Karpas-422 (cell line): ENCODE data around the gene PEX11G. TPM values are rescaled to one million over a fixed set of nuclear protein-coding genes. Genes with fewer than 3 reads are reported as not detected.

ENCODE experiments used
- DNase-seq: peaks from one replicate; pipeline ENCODE4 v3.0.0-alpha.2; 2015
- H2AFZ ChIP-seq: fragments of 200-600 bp; sonication (generic); 2 replicates; pipeline ENCODE4 v1.6.1; 2014; ENCODE audit warnings: antibody characterized with exemption, low read length, mixed read lengths
- H3K27ac ChIP-seq: fragments of 200-600 bp; sonication (generic); 2 replicates; pipeline ENCODE4 v1.5.1; 2014; ENCODE audit warnings: mild to moderate bottlenecking, low read length, moderate library complexity
- H3K27me3 ChIP-seq: fragments of 200-600 bp; sonication (generic); 2 replicates; pipeline ENCODE4 v1.6.1; 2014; ENCODE audit warnings: low read length, mixed read lengths
- H3K36me3 ChIP-seq: fragments of 200-600 bp; sonication (generic); 2 replicates; pipeline ENCODE4 v1.6.1; 2014; ENCODE audit warnings: low read length, mixed read lengths; ENCODE audit not compliant: insufficient read depth
- H3K4me1 ChIP-seq: fragments of 200-600 bp; sonication (generic); 2 replicates; pipeline ENCODE4 v1.6.1; 2014; ENCODE audit warnings: mild to moderate bottlenecking, low read length, mixed read lengths
- H3K4me2 ChIP-seq: fragments of 200-600 bp; sonication (generic); 2 replicates; pipeline ENCODE4 v1.6.1; 2014; ENCODE audit warnings: low read length, low read depth, mild to moderate bottlenecking; ENCODE audit not compliant: poor library complexity, severe bottlenecking
- H3K4me3 ChIP-seq: fragments of 200-600 bp; sonication (generic); 2 replicates; pipeline ENCODE4 v1.5.1; 2014; ENCODE audit warnings: mild to moderate bottlenecking, antibody characterized with exemption, low read length, mixed read lengths
- H3K79me2 ChIP-seq: fragments of 200-600 bp; sonication (generic); 2 replicates; pipeline ENCODE4 v1.6.1; 2014; ENCODE audit warnings: mild to moderate bottlenecking, low read length, mixed read lengths
- H3K9ac ChIP-seq: fragments of 200-600 bp; sonication (generic); 2 replicates; pipeline ENCODE4 v1.6.0; 2014; ENCODE audit warnings: low read length
- H3K9me2 ChIP-seq: fragments of 200-600 bp; sonication (generic), shearing (Covaris generic); replicated peaks from 2 replicates; pipeline ENCODE4 v1.6.0; 2014; ENCODE audit warnings: mild to moderate bottlenecking, low read length, moderate library complexity; ENCODE audit not compliant: insufficient read depth
- H3K9me3 ChIP-seq: fragments of 300-700, 200-600 bp; sonication (generic); 2 replicates; pipeline ENCODE4 v1.6.1; 2014; ENCODE audit warnings: low read length, mixed read lengths
- H4K20me1 ChIP-seq: fragments of 200-600 bp; sonication (generic); 2 replicates; pipeline ENCODE4 v1.6.1; 2014; ENCODE audit warnings: mild to moderate bottlenecking, antibody characterized with exemption, low read length, low read depth; ENCODE audit not compliant: insufficient read depth
- total RNA-seq: library from RNA; depleted of rRNA; stranded (reverse); fragments of >200 nt; shearing (Covaris generic); gene quantifications from 2 replicates; pipeline ENCODE4 v1.2.3, GENCODE V29; 2014; ENCODE audit warnings: low replicate concordance

PEX11G gene
- total RNA-seq, 1 experiment from 2014 or later = 1.0 TPM

DNA sequence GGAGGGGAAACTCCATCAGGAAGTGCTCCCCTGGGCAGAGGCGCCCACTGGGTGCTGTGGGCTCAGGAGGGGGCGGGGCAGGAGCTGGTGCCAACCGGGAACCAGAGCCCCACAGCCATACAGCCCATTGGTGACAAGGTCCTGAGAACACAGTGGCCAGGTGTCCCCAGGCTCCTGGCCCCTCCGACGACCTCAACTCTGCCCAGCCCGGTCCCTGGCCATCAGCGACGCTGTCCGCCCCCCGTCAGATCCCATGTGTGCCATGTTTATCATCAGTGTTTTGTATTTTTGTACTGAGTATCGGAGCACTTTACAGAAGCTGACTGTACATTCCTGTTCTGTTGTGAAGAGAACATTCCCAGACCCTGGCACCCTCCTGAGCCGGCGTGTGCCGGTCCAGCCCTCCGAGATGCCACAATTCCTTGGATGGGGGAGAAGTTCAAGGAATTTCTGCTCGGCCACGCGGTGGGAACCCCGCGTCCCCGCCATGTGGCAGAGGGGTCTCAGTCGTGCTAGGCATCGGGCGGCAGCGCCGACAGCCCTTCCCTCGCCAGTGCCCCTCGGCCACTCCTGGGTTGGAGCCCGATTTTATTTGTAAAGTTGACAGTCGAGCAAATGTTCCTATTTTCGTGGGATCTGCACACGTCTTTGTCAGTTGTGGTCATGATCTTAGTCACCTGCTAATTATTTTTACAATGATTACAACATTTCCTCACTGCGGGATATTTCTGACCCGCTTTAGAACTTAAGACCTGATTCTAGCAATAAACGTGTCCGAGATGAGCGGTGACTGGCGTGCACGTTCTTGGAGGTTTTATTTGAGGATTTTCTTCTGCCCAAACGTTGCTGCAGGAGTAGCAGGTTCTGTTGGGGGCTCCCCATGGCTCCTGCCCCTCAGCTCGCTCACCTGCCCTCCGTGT, 16.9 kb downstream of the PEX11G start:
- H3K4me2 ChIP-seq = no peak overlapping the region
- no peak overlapping the region for H3K27ac ChIP-seq
- no peak for DNase-seq
- H3K36me3 ChIP-seq = no peaks in the 10 kb centered on the region
- H3K9me3 ChIP-seq = no peaks in the 10 kb centered on the region
- H3K79me2 ChIP-seq = no peaks in the 10 kb centered on the region
- no peak overlapping the region for H2AFZ ChIP-seq
- H4K20me1 ChIP-seq = no peaks in the 10 kb centered on the region
- H3K4me1 ChIP-seq = peaks cover 3% of the 10 kb centered on the region; the same call in 1 of the 2 replicates
- no peak overlapping the region for H3K4me3 ChIP-seq
- H3K9ac ChIP-seq = no peak overlapping the region
- H3K27me3 ChIP-seq = no peaks in the 10 kb centered on the region
- H3K9me2 ChIP-seq = no peaks in the 10 kb centered on the region

DNA sequence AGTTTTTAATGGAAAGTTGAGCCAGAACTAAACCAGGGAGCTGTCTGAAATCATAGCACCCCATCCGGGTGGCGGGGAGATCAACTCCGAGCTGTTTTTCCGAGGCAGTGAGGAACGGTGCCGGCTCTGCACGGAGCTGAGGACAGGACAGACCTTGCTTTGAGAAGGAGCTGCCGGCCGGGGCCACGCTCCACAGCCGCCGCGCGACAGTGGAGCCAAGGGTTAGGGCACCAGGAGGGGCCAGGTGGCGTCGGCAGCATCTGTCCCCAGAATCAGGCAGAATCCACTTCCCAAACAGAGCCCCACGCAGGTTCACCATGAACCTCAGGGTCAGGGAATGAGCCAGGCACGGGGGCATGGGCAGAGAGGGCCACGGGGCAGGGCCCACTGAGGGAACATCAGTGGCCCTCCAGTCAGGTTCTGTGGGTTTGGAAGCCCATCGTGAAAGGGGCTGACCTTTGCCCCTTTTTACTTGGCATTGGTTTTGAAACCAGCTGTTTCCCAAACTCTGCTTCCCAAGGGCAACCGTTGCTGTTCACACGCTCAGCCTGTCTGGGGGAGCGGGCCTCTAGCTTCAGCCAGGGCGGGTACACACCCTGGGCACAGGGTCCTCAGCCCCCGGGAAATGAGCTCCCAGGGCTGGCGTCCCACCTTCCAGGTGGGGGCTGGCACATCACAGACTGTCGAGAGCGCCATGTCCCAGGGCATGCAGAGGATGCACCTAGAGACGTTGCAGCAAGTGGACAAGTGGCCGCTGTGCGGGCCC, 18.1 kb downstream of the PEX11G start:
- no peaks in the 10 kb centered on the region for H3K27me3 ChIP-seq
- H3K9me3 ChIP-seq = no peaks in the 10 kb centered on the region
- H3K79me2 ChIP-seq = no peaks in the 10 kb centered on the region
- no peak overlapping the region for H3K4me3 ChIP-seq
- H3K9ac ChIP-seq = no peak overlapping the region
- no peak overlapping the region for H3K27ac ChIP-seq
- H2AFZ ChIP-seq = no peak overlapping the region
- DNase-seq = no peak
- no peak overlapping the region for H3K4me2 ChIP-seq
- H3K9me2 ChIP-seq = no peaks in the 10 kb centered on the region
- H3K4me1 ChIP-seq = peaks cover 3% of the 10 kb centered on the region; the same call in 1 of the 2 replicates
- no peaks in the 10 kb centered on the region for H3K36me3 ChIP-seq
- H4K20me1 ChIP-seq = no peaks in the 10 kb centered on the region

DNA sequence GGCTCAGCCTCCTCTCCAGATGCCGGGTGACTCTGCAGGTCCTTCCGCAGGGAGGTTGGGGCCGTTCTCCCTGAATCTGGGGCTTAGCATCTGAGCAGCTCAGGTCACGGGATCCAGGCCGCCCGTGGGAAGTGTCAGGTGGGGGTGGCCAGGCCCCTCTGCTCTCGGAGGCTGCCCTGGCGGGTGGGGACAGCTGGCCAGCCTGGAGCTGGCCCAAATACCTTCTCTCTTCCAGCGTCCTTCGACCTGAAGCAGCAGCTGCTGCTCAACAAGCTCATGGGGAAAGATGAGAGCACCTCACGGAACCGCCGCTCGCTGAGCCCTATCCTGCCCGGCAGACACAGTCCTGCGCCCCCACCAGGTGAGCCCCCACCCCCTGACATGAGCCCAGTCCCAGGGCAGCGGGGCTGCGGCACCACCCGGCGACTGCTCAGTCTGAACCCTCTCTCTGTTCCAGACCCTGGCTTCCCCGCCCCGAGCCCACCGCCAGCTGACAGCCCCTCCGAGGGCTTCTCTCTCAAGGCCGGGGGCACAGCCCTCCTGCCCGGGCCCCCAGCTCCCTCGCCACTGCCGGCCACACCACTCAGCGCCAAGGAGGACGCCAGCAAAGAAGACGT, 19.1 kb downstream of the PEX11G start:
- H3K4me2 ChIP-seq = no peak overlapping the region
- H3K9me3 ChIP-seq = no peaks in the 10 kb centered on the region
- H3K4me1 ChIP-seq = peaks cover 3% of the 10 kb centered on the region; the same call in 1 of the 2 replicates
- DNase-seq = no peak
- H3K9me2 ChIP-seq = no peaks in the 10 kb centered on the region
- no peaks in the 10 kb centered on the region for H3K79me2 ChIP-seq
- no peak overlapping the region for H3K4me3 ChIP-seq
- H2AFZ ChIP-seq = no peak overlapping the region
- H4K20me1 ChIP-seq = no peaks in the 10 kb centered on the region
- H3K36me3 ChIP-seq = no peaks in the 10 kb centered on the region
- no peak overlapping the region for H3K27ac ChIP-seq
- H3K27me3 ChIP-seq = no peaks in the 10 kb centered on the region
- no peak overlapping the region for H3K9ac ChIP-seq

DNA sequence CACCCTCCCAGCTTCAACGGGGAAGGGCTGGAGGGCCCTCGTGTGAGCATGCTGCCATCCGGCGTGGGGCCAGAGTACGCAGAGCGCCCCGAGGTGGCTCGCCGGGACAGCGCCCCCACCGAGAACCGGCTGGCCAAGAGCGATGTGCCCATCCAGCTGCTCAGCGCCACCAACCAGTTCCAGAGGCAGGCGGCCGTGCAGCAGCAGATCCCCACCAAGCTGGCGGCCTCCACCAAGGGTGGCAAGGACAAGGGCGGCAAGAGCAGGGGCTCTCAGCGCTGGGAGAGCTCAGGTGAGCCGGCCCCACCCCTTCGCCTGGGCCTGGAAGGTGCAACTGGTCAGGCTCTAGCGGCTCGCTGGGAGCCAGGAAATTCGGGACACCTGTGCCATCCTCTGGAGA, 20.0 kb downstream of the PEX11G start:
- Histone ChIP-seq H3K9me3 (no peaks in the 10 kb centered on the region), H2AFZ (no peak overlapping the region), H3K36me3 (no peaks in the 10 kb centered on the region), H3K9me2 (no peaks in the 10 kb centered on the region), H3K27ac (no peak overlapping the region), H3K79me2 (no peaks in the 10 kb centered on the region), H4K20me1 (no peaks in the 10 kb centered on the region), H3K4me2 (no peak overlapping the region), H3K27me3 (no peaks in the 10 kb centered on the region), H3K9ac (no peak overlapping the region), H3K4me3 (no peak overlapping the region), H3K4me1 (peaks cover 3% of the 10 kb centered on the region; the same call in 1 of the 2 replicates)
- no peak for DNase-seq

DNA sequence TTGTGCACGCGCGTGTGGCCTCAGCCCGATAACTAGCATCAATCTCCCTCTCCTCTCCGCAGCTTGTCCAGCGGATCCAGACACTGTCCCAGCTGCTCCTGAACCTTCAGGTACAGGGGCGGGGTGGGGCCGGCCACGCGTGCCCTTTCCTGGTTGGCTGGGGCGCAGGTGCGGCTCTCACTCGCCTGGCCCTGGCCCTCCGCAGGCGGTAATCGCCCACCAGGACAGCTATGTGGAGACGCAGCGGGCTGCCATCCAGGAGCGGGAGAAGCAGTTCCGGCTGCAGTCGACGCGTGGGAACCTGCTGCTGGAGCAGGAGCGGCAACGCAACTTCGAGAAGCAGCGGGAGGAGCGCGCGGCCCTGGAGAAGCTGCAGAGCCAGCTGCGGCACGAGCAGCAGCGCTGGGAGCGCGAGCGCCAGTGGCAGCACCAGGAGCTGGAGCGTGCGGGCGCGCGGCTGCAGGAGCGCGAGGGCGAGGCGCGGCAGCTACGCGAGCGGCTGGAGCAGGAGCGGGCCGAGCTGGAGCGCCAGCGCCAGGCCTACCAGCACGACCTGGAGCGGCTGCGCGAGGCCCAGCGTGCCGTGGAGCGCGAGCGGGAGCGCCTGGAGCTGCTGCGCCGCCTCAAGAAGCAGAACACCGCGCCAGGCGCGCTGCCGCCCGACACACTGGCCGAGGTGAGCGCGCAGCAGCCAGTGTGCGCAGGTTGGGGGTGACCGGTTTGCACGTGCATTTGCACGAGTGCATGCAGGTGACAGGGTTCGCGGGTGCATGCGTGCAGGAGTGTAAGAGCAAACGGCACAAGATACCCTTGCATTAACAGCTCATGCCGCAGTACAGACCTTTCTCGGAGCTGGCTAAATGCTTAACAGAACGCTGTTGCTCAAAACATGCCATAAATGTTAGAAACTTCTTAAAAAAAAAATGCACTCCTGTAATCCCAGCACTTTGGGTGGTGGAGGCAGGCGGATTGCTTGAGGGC, 21.5 kb downstream of the PEX11G start:
- Histone ChIP-seq H3K9ac (no peak overlapping the region), H3K27me3 (no peaks in the 10 kb centered on the region), H2AFZ (no peak overlapping the region), H3K36me3 (no peaks in the 10 kb centered on the region), H3K79me2 (no peaks in the 10 kb centered on the region), H3K4me3 (no peak overlapping the region), H4K20me1 (no peaks in the 10 kb centered on the region), H3K4me1 (no peaks in the 10 kb centered on the region), H3K27ac (no peak overlapping the region), H3K4me2 (no peak overlapping the region), H3K9me3 (no peaks in the 10 kb centered on the region), H3K9me2 (no peaks in the 10 kb centered on the region)
- no peak for DNase-seq

DNA sequence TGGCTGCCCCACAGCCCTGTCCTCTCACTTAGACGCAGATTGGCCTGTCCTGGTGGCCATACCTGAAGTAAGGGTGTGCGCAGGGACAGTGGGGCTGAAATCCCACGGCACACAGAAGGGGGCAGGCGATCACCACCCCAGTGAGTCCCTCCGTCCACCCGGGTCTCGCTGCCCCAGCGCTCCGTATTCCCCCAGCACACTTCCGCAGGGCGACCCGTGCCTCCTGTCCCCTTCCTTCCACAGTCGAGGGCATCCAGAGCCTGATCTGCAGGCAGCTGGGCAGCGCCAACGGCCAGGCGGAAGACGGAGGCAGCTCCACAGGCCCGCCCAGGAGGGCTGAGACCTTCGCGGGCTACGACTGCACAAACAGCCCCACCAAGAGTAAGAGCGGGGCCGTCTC, 25.3 kb downstream of the PEX11G start:
- H3K4me3 ChIP-seq = no peak overlapping the region
- H3K27me3 ChIP-seq = no peaks in the 10 kb centered on the region
- no peaks in the 10 kb centered on the region for H4K20me1 ChIP-seq
- H3K9me2 ChIP-seq = no peaks in the 10 kb centered on the region
- H2AFZ ChIP-seq = no peak overlapping the region
- no peak overlapping the region for H3K9ac ChIP-seq
- no peak overlapping the region for H3K4me2 ChIP-seq
- H3K4me1 ChIP-seq = no peaks in the 10 kb centered on the region
- no peaks in the 10 kb centered on the region for H3K79me2 ChIP-seq
- DNase-seq = no peak
- no peaks in the 10 kb centered on the region for H3K36me3 ChIP-seq
- H3K27ac ChIP-seq = no peak overlapping the region
- no peaks in the 10 kb centered on the region for H3K9me3 ChIP-seq

DNA sequence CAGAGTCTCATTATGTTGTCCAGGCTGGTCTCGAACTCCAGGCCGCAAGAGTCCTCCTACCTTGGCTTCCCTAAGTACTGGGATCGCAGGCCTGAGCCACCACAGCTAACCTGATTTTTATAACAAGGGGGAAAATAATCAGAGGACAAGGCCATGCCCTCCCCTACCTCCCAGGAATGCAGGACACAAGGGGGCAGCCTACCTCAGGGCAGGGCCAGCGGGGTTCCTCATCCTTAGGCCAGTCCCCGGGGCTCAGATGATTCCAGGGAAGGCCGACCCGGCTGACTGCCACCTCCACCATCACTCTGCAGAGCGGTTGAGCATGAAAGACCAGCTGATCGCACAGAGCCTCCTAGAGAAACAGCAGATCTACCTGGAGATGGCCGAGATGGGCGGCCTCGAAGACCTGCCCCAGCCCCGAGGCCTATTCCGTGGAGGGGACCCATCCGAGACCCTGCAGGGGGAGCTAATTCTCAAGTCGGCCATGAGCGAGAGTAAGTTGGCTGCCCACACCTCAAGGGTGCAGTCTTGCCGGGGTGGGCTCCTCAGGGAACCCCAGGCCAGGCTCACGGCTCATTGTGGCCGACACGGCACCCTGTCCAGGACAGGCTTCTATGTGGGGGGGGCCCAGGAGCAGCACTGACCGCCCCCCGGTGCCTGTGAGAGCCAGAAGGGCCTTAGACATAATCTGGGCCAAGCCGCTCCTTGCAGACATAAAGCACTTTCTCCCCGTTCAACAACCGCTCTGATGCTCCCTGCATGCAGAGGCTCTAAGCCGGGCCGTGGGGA, 26.8 kb downstream of the PEX11G start:
- H4K20me1 ChIP-seq = no peaks in the 10 kb centered on the region
- H3K4me1 ChIP-seq = no peaks in the 10 kb centered on the region
- H3K4me3 ChIP-seq = no peak overlapping the region
- no peaks in the 10 kb centered on the region for H3K79me2 ChIP-seq
- no peak overlapping the region for H3K9ac ChIP-seq
- H3K9me3 ChIP-seq = no peaks in the 10 kb centered on the region
- H3K4me2 ChIP-seq = no peak overlapping the region
- H3K27ac ChIP-seq = no peak overlapping the region
- no peaks in the 10 kb centered on the region for H3K27me3 ChIP-seq
- H3K36me3 ChIP-seq = no peaks in the 10 kb centered on the region
- H3K9me2 ChIP-seq = no peaks in the 10 kb centered on the region
- DNase-seq = no peak
- H2AFZ ChIP-seq = no peak overlapping the region
